MM.1S (cell line): Measurements from ENCODE around the gene CNPY1.

ENCODE experiments used
- DNase-seq: peaks from one replicate; pipeline ENCODE4 v3.0.0-alpha.2; 2015
- H2AFZ ChIP-seq: fragments of 300-600 bp; sonication (generic); 2 replicates; pipeline ENCODE4 v1.6.0; 2016; ENCODE audit warnings: antibody characterized with exemption, low read length
- H3F3A ChIP-seq: fragments of 300-600 bp; sonication (generic); 2 replicates; pipeline ENCODE4 v1.6.1; 2016; ENCODE audit warnings: mild to moderate bottlenecking, antibody characterized with exemption, low read length, moderate library complexity, mixed read lengths; ENCODE audit not compliant: insufficient read depth
- H3K27ac ChIP-seq: fragments of 300-600 bp; sonication (generic); 2 replicates; pipeline ENCODE4 v1.5.1; 2016; ENCODE audit warnings: mild to moderate bottlenecking, low read length
- H3K27me3 ChIP-seq: fragments of 300-600 bp; sonication (generic); replicated peaks from 2 replicates; pipeline ENCODE4 v1.6.0; 2016; ENCODE audit warnings: low read length; ENCODE audit not compliant: insufficient read depth
- H3K36me3 ChIP-seq: fragments of 300-600 bp; sonication (generic); replicated peaks from 2 replicates; pipeline ENCODE4 v1.6.1; 2016; ENCODE audit warnings: mild to moderate bottlenecking, low read length, mixed read lengths; ENCODE audit not compliant: insufficient read depth
- H3K4me1 ChIP-seq: fragments of 300-600 bp; sonication (generic); 2 replicates; pipeline ENCODE4 v1.6.1; 2016; ENCODE audit warnings: low read length, mixed read lengths
- H3K4me2 ChIP-seq: fragments of 300-600 bp; sonication (generic); 2 replicates; pipeline ENCODE4 v1.6.0; 2016; ENCODE audit warnings: low read depth, low read length
- H3K4me3 ChIP-seq: fragments of 300-600 bp; sonication (generic); 2 replicates; pipeline ENCODE4 v1.5.1; 2016; ENCODE audit warnings: low read length, mixed read lengths
- H3K79me2 ChIP-seq: fragments of 300-600 bp; sonication (generic); 2 replicates; pipeline ENCODE4 v1.6.1; 2016; ENCODE audit warnings: mixed run types, low read length, mixed read lengths
- H3K9ac ChIP-seq: fragments of 300-600 bp; sonication (generic); 2 replicates; pipeline ENCODE4 v1.6.1; 2016; ENCODE audit warnings: low read length, mixed read lengths
- H3K9me2 ChIP-seq: fragments of 300-600 bp; sonication (generic); replicated peaks from 2 replicates; pipeline ENCODE4 v1.6.1; 2016; ENCODE audit warnings: mild to moderate bottlenecking, low read length, mixed read lengths; ENCODE audit not compliant: insufficient read depth
- H3K9me3 ChIP-seq: fragments of 300-600 bp; sonication (generic); replicated peaks from 2 replicates; pipeline ENCODE4 v1.6.1; 2016; ENCODE audit warnings: mild to moderate bottlenecking, low read length, mixed read lengths; ENCODE audit not compliant: insufficient read depth
- H4K20me1 ChIP-seq: fragments of 300-600 bp; sonication (generic); 2 replicates; pipeline ENCODE4 v1.6.1; 2016; ENCODE audit warnings: mild to moderate bottlenecking, low read length, moderate library complexity, mixed read lengths; ENCODE audit not compliant: insufficient read depth
- EZH2 ChIP-seq: fragments of 300-600 bp; sonication (generic); optimal IDR thresholded peaks from 2 replicates; pipeline ENCODE3; 2017; ENCODE audit warnings: low read depth, mild to moderate bottlenecking, antibody characterized with exemption, low read length, mixed read lengths
- EZH2phosphoT487 ChIP-seq: fragments of 300-600 bp; sonication (generic); IDR thresholded peaks from 2 replicates; pipeline ENCODE4 v1.6.1; 2018; ENCODE audit warnings: antibody characterized with exemption, low read length
- TF ChIP-seq, protein P1 (sequence below): fragments of 300-600 bp; sonication (generic); IDR thresholded peaks from 2 replicates; pipeline ENCODE4 v1.5.1; 2016; ENCODE audit warnings: antibody characterized with exemption, low read length, mixed read lengths

CNPY1 gene

DNA sequence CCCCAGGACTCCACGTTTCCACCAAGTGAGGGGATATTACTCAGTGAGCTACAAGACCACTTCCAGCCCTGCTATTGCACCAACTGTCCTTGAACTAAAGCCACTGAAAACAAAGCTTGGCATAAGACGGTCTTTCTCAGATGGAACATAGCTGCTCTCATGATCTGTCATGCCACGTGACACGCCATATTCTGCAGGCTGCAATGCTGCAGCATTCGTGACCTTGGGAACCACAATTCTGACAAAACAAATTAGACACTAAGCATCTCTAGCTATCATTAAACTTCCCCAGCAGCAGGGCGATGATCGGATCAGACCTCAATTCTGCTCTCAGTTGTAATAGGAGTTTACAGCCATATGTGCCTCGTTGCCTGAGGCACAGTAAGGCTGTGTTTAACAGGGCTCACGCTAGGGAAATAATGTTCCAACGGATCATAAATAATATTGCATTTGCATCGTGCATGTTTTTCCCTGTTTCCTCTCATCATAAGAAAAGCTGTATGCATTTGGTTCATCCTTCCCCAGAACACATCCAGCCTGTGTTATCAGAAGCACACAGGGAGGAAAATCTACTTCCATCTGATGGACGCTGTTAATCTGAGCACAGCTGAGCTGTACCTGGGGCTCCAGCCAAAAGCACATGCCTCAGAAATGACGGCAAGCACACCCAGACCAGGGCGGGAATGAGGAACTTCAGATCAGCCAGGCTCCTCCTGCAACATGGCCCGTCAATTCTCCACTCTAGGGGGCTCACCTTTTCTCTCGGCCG, 38.6 kb upstream of the CNPY1 start:
- H3K9ac ChIP-seq, result no peak overlapping the region
- no peak for DNase-seq
- peaks cover 67% of the 10 kb centered on the region for H3K27me3 ChIP-seq
- no peaks in the 10 kb centered on the region for H3K79me2 ChIP-seq
- H3K36me3 ChIP-seq, result no peaks in the 10 kb centered on the region
- H3F3A ChIP-seq, result no peaks in the 10 kb centered on the region
- no peak overlapping the region for H3K4me2 ChIP-seq
- no peak overlapping the region for H2AFZ ChIP-seq
- no peaks in the 10 kb centered on the region for H3K9me2 ChIP-seq
- H4K20me1 ChIP-seq, result no peaks in the 10 kb centered on the region
- H3K27ac ChIP-seq, result no peak overlapping the region
- no peaks in the 10 kb centered on the region for H3K4me1 ChIP-seq
- no peaks in the 10 kb centered on the region for H3K9me3 ChIP-seq
- H3K4me3 ChIP-seq, result no peak overlapping the region
- TF ChIP-seq EZH2phosphoT487 (no peak), EZH2 (no peak)
- TF ChIP-seq, protein P1, sequence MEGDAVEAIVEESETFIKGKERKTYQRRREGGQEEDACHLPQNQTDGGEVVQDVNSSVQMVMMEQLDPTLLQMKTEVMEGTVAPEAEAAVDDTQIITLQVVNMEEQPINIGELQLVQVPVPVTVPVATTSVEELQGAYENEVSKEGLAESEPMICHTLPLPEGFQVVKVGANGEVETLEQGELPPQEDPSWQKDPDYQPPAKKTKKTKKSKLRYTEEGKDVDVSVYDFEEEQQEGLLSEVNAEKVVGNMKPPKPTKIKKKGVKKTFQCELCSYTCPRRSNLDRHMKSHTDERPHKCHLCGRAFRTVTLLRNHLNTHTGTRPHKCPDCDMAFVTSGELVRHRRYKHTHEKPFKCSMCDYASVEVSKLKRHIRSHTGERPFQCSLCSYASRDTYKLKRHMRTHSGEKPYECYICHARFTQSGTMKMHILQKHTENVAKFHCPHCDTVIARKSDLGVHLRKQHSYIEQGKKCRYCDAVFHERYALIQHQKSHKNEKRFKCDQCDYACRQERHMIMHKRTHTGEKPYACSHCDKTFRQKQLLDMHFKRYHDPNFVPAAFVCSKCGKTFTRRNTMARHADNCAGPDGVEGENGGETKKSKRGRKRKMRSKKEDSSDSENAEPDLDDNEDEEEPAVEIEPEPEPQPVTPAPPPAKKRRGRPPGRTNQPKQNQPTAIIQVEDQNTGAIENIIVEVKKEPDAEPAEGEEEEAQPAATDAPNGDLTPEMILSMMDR, result no peak

DNA sequence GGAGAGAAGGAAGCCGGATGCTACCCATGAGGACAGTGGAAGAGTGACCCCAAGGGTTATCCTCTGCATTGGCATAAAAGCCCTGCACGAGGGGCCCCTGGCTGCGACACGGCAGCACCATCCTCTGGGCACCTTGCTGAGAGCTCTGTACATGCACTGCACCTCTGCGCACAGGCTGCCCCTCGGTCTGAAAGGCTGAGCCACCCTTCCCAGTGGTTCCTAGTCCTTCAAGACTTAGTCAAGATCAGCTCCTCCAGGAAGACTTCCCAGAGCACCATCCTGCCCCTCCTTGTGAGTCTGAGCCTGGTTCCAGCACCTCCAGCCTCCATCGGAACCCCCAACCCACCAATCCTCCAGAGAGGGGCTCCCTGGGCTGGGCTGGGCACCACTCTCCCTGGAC, 37.9 kb upstream of the CNPY1 start:
- no peaks in the 10 kb centered on the region for H3K9me3 ChIP-seq
- no peak overlapping the region for H3K4me3 ChIP-seq
- no peaks in the 10 kb centered on the region for H4K20me1 ChIP-seq
- H3K27me3 ChIP-seq, result peaks cover 69% of the 10 kb centered on the region
- no peaks in the 10 kb centered on the region for H3F3A ChIP-seq
- no peak for DNase-seq
- H3K9me2 ChIP-seq, result no peaks in the 10 kb centered on the region
- no peak overlapping the region for H3K9ac ChIP-seq
- H2AFZ ChIP-seq, result no peak overlapping the region
- no peaks in the 10 kb centered on the region for H3K36me3 ChIP-seq
- no peaks in the 10 kb centered on the region for H3K4me1 ChIP-seq
- H3K79me2 ChIP-seq, result no peaks in the 10 kb centered on the region
- no peak overlapping the region for H3K4me2 ChIP-seq
- no peak overlapping the region for H3K27ac ChIP-seq
- TF ChIP-seq, protein P1, result no peak
- TF ChIP-seq EZH2 (no peak), EZH2phosphoT487 (no peak)

DNA sequence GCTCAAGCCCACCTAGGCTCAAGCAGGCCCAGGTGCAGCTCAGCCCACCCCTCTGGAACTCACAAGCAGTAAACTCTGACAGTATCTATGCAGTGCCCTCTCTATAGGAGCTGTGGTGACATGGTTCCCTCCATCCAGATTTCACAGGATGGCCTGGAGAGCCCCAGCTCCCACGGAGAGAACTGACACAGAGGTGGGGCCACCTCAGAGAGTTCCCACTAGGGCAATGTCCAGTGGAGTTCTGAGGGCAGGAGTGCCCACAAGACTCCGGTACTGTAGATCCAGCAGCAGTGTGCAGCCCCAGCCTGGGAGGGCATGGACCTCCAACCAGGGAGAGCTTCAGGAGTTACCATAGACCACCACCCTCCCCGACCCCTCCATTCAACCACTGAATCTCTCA, 37.3 kb upstream of the CNPY1 start:
- peaks cover 68% of the 10 kb centered on the region for H3K27me3 ChIP-seq

More for the DNA sequence above, 37.3 kb upstream of the CNPY1 start:
- TF ChIP-seq, protein P1, result no peak
- no peak for TF ChIP-seq EZH2
- TF ChIP-seq EZH2phosphoT487, result no peak
- H3K4me2 ChIP-seq, result no peak overlapping the region
- no peaks in the 10 kb centered on the region for H3K9me2 ChIP-seq
- H2AFZ ChIP-seq, result no peak overlapping the region
- DNase-seq, result no peak
- no peak overlapping the region for H3K9ac ChIP-seq
- H3K9me3 ChIP-seq, result no peaks in the 10 kb centered on the region
- H3K4me1 ChIP-seq, result no peaks in the 10 kb centered on the region
- H3K4me3 ChIP-seq, result no peak overlapping the region
- H3K36me3 ChIP-seq, result no peaks in the 10 kb centered on the region
- H3K79me2 ChIP-seq, result no peaks in the 10 kb centered on the region
- no peaks in the 10 kb centered on the region for H3F3A ChIP-seq
- H4K20me1 ChIP-seq, result no peaks in the 10 kb centered on the region
- H3K27ac ChIP-seq, result no peak overlapping the region
